T47D (cell line): ENCODE results near the gene FAM169A.
"Not testable (repeated sequence)": the region's sequence is repeated elsewhere in the genome, so short reads cannot be mapped to it uniquely, and the experiment has no call there.

ENCODE experiments used
- DNase-seq, 2 experiments: peaks; one replicate each; pipeline versions ENCODE4 v3.0.0 to v3.0.0-alpha.2; 2011 to 2012; ENCODE audit warnings: low read depth in 1 of 2, low spot score in 1 of 2
- JUND ChIP-seq: IDR thresholded peaks from 2 replicates; pipeline ENCODE4 v1.6.1; 2012; ENCODE audit warnings: low read depth
- in situ Hi-C: cut with HindIII; loops from 2 replicates; pipeline ENCODE4 v1.10.0; 2016; ENCODE audit warnings: low sequenced_read_pairs, low pct_unique_long_range_greater_than_20kb

Gene FAM169A

DNA sequence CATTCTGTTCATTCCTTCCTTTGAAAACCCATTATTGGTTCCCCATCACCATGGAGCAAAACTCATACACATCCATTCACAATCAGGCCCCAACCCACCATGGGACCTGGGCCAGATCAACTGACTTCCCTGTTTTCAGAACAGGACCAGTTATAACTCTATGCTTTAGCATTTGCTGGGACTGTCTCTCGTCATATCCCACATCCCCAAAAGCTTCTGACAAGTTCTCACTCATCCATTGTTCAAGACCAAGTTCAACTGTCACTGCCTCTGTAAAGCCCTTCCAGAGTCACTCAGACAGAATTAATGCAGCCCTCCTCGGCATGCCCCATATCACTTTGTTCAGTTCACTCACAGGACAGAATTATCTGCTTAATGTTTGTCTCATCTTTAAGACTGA lies 4.0 kb downstream of the FAM169A start:
- in situ Hi-C loops: no loop called here
- TF ChIP-seq JUND: no peak
- DNase-seq: no peak

DNA sequence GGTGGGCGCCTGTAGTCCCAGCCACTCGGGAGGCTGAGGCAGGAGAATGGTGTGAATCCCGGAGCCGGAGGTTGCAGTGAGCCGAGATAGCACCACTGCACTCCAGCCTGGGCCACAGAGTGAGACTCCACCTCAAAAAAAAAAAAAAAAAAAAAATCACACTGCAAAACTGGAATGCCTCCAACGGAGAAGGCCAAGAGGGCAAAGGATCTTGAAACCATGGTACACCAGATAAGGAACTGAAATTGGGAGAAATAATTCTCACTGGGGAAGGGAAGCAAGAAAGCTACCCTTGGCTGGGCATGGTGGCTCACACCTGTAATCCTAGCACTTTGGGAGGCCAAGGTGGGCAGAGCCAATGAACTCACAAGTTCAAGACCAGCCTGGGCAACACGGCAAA lies 9.2 kb downstream of the FAM169A start:
- in situ Hi-C loops, DNase-seq: not testable (repeated sequence)

DNA sequence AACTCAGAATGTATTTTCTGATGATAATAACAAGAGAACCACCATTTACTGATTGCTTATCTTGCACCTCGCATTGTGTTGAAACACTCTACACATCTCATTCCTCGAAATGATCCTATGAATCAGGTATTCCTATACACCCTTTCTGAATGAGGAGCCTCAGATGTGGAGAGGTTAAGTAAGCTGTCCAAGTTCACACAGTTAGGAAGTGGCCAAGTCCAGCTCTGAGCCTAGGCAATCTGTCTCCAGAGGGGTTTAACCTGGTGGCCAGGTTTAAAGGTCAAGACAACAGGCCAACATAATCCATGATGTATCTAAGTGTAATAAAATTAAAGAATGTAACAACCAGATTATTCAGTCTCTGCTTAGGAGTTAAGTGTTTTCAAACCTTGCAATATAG lies 12.9 kb downstream of the FAM169A start:
- DNase-seq: no peak
- in situ Hi-C loops: no loop called here
- TF ChIP-seq JUND: no peak

DNA sequence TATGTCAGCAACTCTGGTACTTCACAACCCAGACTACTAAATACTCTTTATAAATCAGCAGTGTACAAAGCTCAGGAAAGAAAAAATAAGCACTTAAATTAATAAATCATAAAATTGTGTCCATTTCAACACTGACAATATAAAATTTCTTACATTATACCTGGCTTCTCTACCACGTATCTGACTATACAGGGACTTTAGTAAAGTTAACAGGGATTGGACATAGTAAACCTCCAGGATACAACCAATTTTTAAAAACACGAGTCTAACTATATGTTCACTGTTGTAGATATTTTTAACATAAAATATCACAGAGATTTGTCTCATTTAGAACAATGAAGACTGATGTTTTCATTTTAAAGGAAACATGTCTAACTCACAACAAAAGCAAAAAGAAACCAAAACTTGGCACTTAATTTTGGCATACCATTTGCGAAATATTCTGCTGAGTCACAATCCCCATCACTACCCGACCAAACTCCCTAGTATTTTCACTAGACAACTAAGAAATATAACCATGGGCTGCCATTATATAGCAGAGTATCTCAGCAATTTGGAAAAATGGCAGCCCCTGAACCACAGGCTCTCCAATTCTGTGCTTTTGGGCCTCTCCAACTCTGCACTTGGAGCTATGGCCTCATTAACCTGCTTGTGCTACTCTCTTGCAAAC lies 14.4 kb downstream of the FAM169A start:
- DNase-seq: peak in 1 of 2 experiments; percentile 42
- TF ChIP-seq JUND: no peak
- in situ Hi-C loops: no loop called here

DNA sequence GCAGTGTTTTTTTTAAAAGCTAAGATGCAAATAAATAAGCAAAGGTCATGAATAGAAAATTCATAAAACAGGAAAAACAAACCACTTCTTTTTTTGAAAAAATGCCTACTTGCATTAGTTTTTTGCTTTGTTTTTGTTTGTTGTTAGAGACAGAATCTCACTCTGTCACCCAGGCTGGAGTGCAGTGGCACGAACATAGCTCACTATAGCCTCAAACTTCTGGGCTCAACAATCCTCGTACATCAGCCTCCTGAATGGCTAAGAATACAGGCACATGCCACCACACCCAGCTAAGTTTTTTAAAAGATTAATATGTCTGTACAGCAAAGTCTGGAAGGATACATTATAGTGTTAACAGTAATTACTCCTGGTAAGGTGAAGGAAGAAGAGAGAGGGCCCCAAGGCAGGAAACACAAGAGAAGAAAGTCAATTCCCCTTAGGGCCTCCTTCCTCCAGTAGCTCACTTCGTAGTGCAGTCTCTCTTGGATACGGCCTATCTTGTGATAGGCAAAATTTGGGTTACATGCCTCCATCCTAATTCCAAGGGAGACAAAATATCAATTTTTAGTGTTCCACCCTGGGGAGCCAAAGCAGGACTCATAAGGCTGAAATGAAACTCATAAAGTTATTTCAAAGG lies 15.3 kb downstream of the FAM169A start:
- no peak for DNase-seq
- in situ Hi-C loops: no loop called here
- TF ChIP-seq JUND: no peak

DNA sequence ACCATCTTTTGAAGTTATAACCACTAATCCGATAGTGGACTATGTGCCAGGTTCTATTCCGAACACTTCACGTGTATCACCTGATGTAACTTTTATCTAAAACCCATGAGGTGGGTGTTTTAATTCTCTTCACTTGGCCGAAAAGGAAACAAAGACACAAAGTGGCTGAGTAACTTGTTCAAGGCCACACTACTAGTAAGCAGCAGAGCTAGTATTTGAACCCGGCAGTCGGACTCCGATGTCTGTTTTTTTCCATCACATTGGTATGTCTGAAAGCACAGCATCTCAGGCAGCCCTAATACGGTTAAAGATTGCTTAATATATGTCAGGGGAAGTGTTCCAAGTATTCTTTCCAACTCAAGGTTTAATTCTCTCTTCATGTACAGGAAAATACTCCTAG lies 16.2 kb downstream of the FAM169A start:
- DNase-seq: no peak
- TF ChIP-seq JUND: no peak
- in situ Hi-C loops: no loop called here

DNA sequence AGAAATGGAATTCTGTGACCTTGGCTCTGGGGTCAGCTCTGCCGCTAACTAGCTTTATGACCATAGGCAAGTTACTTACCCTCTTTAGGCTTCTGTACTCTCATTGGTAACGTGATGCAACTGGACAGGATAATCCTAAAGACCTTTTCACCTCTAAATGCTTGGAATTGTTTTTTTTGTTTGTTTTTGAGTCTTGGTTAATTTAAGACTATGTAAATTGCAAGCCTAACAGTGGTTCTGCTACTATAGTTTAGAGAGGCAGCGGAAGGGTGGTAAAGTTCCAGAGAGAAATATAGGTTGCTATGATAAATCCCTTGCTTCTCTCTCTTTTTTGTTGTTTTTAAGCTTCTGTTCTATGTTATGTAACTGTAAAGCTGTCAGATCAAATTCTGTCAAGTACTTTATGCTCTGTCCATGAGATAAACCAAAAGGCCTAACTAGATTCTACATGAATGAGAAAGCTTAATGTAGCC lies 17.6 kb downstream of the FAM169A start:
- in situ Hi-C loops: no loop called here
- no peak for TF ChIP-seq JUND
- no peak for DNase-seq

DNA sequence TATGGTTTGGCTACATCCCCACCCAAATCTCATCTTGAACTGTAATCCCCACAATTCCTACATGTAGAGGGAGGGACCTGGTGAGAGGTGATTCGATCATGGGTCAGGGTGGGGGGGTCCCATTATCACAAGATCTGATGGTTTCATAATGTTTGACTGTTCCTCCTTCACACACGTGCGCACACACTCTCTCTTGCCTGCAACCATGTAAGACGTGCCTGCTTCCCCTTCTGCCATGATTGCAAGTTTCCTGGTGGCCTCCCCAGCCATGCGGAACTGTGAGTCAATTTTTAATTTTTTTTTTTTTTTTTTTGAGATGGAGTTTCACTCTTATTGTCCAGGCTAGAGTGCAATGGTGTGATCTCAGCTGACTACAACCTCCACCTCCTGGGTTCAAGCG lies 27.0 kb downstream of the FAM169A start:
- in situ Hi-C loops: no loop called here
- no peak for TF ChIP-seq JUND
- no peak for DNase-seq

DNA sequence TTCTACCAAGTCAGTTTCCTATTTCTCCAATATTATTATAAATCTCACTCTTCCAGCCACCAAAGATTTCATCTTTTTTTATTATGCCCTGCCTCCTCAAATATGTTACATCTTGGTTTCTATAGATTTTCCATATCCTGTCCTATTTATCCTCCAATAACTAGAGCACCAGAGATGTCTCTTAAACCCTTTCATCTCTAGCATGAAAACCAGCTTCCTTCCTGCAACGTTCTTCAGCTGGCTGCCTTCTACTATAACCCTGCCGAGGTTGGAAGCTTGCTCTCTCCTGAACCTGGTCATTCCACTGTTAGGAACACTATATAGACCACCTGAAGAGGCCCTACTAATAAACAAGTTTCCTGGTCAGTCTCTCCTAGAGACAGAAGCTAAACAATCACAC lies 27.9 kb downstream of the FAM169A start:
- in situ Hi-C loops: no loop called here
- no peak for TF ChIP-seq JUND

DNA sequence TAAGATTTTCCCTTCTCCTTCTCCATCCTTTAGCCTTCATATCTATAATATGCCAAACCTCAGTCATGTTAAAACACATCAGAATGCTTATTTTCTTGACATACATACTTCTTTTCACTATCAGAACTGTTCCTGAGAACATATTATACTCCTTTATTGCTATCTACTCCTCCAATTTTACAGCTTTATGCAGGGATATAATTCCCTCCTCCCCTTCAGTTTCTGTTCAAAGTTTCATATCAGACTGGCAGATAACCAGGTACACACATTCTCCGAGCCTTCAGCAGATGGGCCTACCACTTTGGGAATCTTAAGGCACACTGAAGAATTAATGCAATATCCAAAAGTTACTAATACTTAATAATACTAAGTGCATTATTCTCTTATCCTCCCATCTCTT lies 29.1 kb downstream of the FAM169A start:
- no peak for TF ChIP-seq JUND
- in situ Hi-C loops: no loop called here
- DNase-seq: no peak

More for the DNA sequence above, 27.9 kb downstream of the FAM169A start:
- no peak for DNase-seq

DNA sequence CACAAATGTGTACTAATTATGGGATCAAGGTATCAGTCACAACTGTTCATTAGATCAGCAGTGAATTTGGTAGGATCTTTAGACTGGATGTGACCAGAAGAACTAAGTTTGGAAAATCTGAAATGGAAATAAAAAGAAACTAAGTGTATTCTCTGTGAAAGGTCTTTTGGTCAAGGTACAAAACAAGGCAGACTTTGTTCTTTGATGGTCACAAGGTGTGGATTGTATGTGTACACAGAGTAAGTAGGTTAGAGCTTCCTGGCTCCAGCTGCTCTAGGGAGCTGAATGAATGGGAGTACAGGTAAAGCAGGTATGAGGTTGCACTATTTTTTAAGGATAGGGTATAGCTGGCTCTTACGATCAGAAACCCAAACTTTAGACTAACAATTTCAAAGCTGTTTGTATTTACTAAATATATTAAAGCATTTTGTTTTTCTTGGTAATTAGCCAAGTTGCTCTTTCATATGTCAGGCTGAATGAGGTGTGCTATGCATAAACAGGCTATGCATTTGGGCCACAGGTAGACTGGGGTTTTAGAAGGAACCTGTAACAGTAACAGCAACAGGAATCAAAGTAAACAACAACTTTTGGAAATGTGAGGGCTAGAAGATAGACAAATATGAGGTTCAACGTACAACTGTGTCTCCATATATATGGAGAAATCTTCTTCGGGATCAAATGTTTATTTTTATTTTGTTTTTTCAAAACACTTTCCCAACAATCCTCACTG lies 32.5 kb downstream of the FAM169A start:
- no peak for TF ChIP-seq JUND
- in situ Hi-C loops: no loop called here
- peak in 1 of 2 experiments; percentile 30 for DNase-seq

DNA sequence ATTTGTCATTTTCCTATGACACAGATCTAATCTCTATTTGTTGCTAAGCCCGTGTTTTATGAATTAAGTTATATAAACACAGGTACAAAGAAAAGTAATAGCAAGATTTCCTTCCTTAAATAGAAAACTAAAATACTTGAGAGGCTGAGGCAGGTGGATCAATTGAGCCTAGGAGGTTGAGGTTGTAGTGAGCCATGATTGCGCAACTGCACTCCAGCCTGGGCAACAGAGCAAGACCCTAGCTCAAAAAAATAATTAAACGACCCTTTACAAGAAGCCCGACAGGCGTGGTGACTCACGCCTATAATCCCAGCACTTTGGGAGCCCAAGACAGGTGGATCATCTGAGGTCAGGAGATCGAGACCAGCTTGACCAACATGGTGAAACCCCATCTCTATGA lies 36.8 kb downstream of the FAM169A start:
- in situ Hi-C loops: no loop called here

DNA sequence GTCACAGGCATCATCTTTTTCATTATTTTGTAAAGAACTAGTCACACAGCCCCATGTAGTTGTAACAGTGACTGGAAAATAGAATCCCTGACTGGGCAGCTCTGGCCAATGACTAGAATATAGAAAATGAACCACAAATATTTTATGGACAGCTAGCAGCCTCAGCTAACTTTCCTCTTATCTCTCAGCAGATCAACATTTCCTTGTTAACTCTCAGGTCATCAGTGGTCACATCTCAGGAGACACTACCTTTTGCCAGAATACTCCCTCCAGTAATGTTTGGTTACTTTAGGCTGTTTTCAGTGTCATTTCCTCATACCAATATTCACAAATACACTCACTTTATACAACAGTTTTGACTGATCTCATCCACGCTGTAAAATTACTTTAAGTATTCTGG lies 43.9 kb downstream of the FAM169A start:
- TF ChIP-seq JUND: peak; percentile 68
- in situ Hi-C loops: no loop called here
- DNase-seq: peak in 1 of 2 experiments; percentile 39

More for the DNA sequence above, 36.8 kb downstream of the FAM169A start:
- TF ChIP-seq JUND: no peak
- no peak for DNase-seq

DNA sequence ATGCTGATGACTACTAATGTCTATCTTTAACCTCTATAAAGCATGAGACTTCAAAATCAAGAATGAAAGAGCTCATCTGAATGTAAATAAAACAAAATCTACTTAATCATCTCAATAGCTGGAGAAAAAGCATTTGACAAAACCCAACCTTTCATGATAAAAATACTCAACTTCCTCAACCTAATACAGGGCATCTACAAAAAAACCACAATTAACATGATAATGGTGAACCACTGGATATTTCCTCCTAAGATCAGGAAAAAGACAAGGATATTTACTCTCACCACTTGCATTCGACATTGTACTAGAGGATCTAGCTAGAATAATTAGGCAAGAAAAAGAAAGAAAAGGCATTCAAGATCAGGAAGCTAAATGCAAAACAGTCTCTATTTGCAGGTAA lies 49.3 kb downstream of the FAM169A start:
- in situ Hi-C loops: no loop called here
- no peak for TF ChIP-seq JUND
- DNase-seq: no peak
